K562 (cell line): ENCODE results near the gene ELOB. TPM values are rescaled to one million over a fixed set of nuclear protein-coding genes. Genes with fewer than 3 reads are reported as not detected.

Experiments used
- ATAC-seq: fragments of 200-7000 bp; cut with Tn5 transposase; 3 replicates; pipeline ENCODE4 v1.9.1; 2020; ENCODE audit warnings: moderate library complexity
- BruUV-seq: library from RNA; stranded (reverse); fragments of 400-500 nt; replicated peaks from 2 replicates; lab custom pipeline; 2021; lab: Mats Ljungman, UMichigan
- CTCF ChIA-PET: fragments of 300-600 bp; formaldehyde crosslinking; extraction: SDS; loops from one replicate; lab custom pipeline; 2021; ENCODE audit warnings: low intra/inter-chr PET ratio; lab: Yijun Ruan, JAX
- POLR2A ChIA-PET: fragments of 300-600, 350-650 bp; sonication (Branson Sonifier 250); formaldehyde crosslinking; extraction: SDS; loops from one replicate; lab custom pipeline; 2021; ENCODE audit warnings: antibody characterized with exemption, inconsistent platforms; lab: Yijun Ruan, JAX
- DNase-seq, 4 experiments: peaks; one replicate each; pipeline versions ENCODE4 v3.0.0 to v3.0.0-alpha.2; 2011 to 2018; ENCODE audit warnings: low spot score in 3 of 4, mixed read lengths in 3 of 4; ENCODE audit errors: extremely low read depth in 1 of 4
- FAIRE-seq: peaks from 2 replicates; lab custom pipeline; 2011; peaks lifted over from hg19 to GRCh38; lab: Jason Lieb, UNC
- H2AFZ ChIP-seq: 2 replicates; pipeline ENCODE4 v1.6.0; 2011; ENCODE audit warnings: low read depth, low read length, control low read depth, inconsistent platforms
- H3K27ac ChIP-seq: fragments of 200-600 bp; 3 replicates; pipeline ENCODE4 v1.8.0; 2011; ENCODE audit warnings: low read depth, mild to moderate bottlenecking, control low read depth, inconsistent platforms, low read length, moderate library complexity, mixed read lengths; ENCODE audit errors: extremely low read depth
- H3K27me3 ChIP-seq, 2 experiments: fragments of 300-600 bp in 1 of 2; 2 replicates in 1 of 2; 3 replicates in 1 of 2; pipeline versions ENCODE4 v1.6.0 to v1.8.0; 2011; ENCODE audit warnings: inconsistent platforms in 2 of 2, low read length in 2 of 2, mild to moderate bottlenecking in 1 of 2, mixed read lengths in 1 of 2, moderate library complexity in 1 of 2; ENCODE audit not compliant: control insufficient read depth in 2 of 2, insufficient read depth in 2 of 2
- H3K36me3 ChIP-seq: fragments of 300-600 bp; 3 replicates; pipeline ENCODE4 v1.8.0; 2011; ENCODE audit warnings: mild to moderate bottlenecking, low read length, inconsistent platforms; ENCODE audit not compliant: control insufficient read depth, insufficient read depth
- H3K4me1 ChIP-seq, 2 experiments: fragments of 200-600 bp in 1 of 2; replicated peaks in 1 of 2; 2 replicates in 1 of 2; 3 replicates in 1 of 2; pipeline versions ENCODE4 v1.5.1 to v1.8.0; 2011; ENCODE audit warnings: inconsistent platforms in 2 of 2, low read length in 2 of 2, mild to moderate bottlenecking in 1 of 2, mixed read lengths in 1 of 2, moderate library complexity in 1 of 2; ENCODE audit not compliant: control insufficient read depth in 2 of 2, insufficient read depth in 2 of 2
- H3K4me2 ChIP-seq: 2 replicates; pipeline ENCODE4 v1.6.1; 2011; ENCODE audit warnings: low read length, control low read depth, inconsistent platforms, mixed read lengths; ENCODE audit not compliant: insufficient read depth
- H3K4me3 ChIP-seq: fragments of 200-600 bp; sonication (generic), shearing (Covaris generic); 2 replicates; pipeline ENCODE4 v1.5.1; 2016; ENCODE audit warnings: control low read depth, inconsistent platforms
- H3K79me2 ChIP-seq: fragments of 200-600 bp; 3 replicates; pipeline ENCODE4 v1.8.0; 2011; ENCODE audit warnings: low read length, inconsistent platforms; ENCODE audit not compliant: control insufficient read depth, insufficient read depth
- H3K9ac ChIP-seq, 2 experiments: 2 replicates each; pipeline versions ENCODE4 v1.6.0 to v1.6.1; 2011; ENCODE audit warnings: low read depth in 2 of 2, low read length in 2 of 2, control low read depth in 1 of 2, inconsistent platforms in 1 of 2, mild to moderate bottlenecking in 1 of 2, mixed read lengths in 1 of 2; ENCODE audit not compliant: insufficient read depth in 1 of 2
- H3K9me1 ChIP-seq: one replicate; pipeline ENCODE4 v1.6.0; 2011; ENCODE audit warnings: inconsistent platforms, mild to moderate bottlenecking, low read length, moderate library complexity; ENCODE audit not compliant: control insufficient read depth, insufficient read depth
- H3K9me3 ChIP-seq: replicated peaks from 2 replicates; pipeline ENCODE4 v1.5.1; 2011; ENCODE audit warnings: low read depth, low read length, inconsistent platforms; ENCODE audit not compliant: control insufficient read depth, insufficient read depth
- H4K20me1 ChIP-seq: replicated peaks from 2 replicates; pipeline ENCODE4 v1.6.1; 2011; ENCODE audit warnings: low read length, inconsistent platforms, mixed read lengths; ENCODE audit not compliant: control insufficient read depth, insufficient read depth
- GTF2F1 ChIP-seq: IDR thresholded peaks from 2 replicates; pipeline ENCODE4 v1.6.1; 2011; ENCODE audit warnings: low read depth, low read length, improper control_type of control experiment
- NONO ChIP-seq, 2 experiments: fragments of 200-400 bp in 1 of 2; fragments of 450-650 bp in 1 of 2; formaldehyde crosslinking in 1 of 2; IDR thresholded peaks; 2 replicates each; pipeline ENCODE4 v1.6.1; 2017; ENCODE audit warnings: low read depth in 2 of 2, mild to moderate bottlenecking in 2 of 2, moderate library complexity in 2 of 2, low read length in 1 of 2
- PPARD ChIP-seq: fragments of 250-450 bp; sonication (Bioruptor Pico); IDR thresholded peaks from 2 replicates; pipeline ENCODE4 v1.8.0; 2022; ENCODE audit warnings: inconsistent platforms, mild to moderate bottlenecking, moderate library complexity
- PTTG1 ChIP-seq: fragments of 450-650 bp; IDR thresholded peaks from 2 replicates; pipeline ENCODE4 v1.6.1; 2016; ENCODE audit warnings: low read depth, mild to moderate bottlenecking, missing genetic modification characterization, missing compliant biosample characterization
- SMAD4 ChIP-seq: fragments of 250-450 bp; sonication (Bioruptor Pico); conservative IDR thresholded peaks from 2 replicates; pipeline ENCODE4 v1.8.0; 2021; ENCODE audit warnings: inconsistent platforms, mild to moderate bottlenecking, moderate library complexity
- SMARCA4 ChIP-seq: fragments of 450-650 bp; IDR thresholded peaks from 2 replicates; pipeline ENCODE4 v1.6.1; 2016
- WHSC1 ChIP-seq: IDR thresholded peaks from one replicate; pipeline ENCODE4 v1.6.1; 2012; ENCODE audit warnings: low read length, control low read depth, inconsistent platforms
- ZFP91 ChIP-seq: sonication (generic); formaldehyde crosslinking; IDR thresholded peaks from 2 replicates; pipeline ENCODE4 v1.8.0; 2022; ENCODE audit warnings: mild to moderate bottlenecking, missing genetic modification reagents
- WGBS: fragments of 100-300 bp; shearing (Covaris generic); methylation state at CpG from one replicate; pipeline ENCODE4 v1.1.6; 2016; ENCODE audit warnings: low coverage, mixed read lengths; ENCODE audit not compliant: insufficient coverage; ENCODE audit errors: missing lambda C conversion rate; 5-methylcytosine and 5-hydroxymethylcytosine counted together
- in situ Hi-C: fragments of 300-500 bp; cut with MboI; formaldehyde crosslinking; loops from 4 replicates; pipeline ENCODE4 v1.15.0; 2018; ENCODE audit warnings: inconsistent platforms, mixed read lengths
- intact Hi-C: fragments of 100-400 bp; cut with micrococcal nuclease; formaldehyde crosslinking; loops from 2 replicates; pipeline ENCODE4 v1.14.2; 2022
- polyA plus RNA-seq, 8 experiments: library from polyadenylated mRNA; depleted of rRNA in 4 of 8; stranded (reverse) in 5 of 8; unstranded in 3 of 8; fragments of >200 nt; fragmentation: Nextera tagmentation in 2 of 8; fragmentation: Illumina TruSeq in 1 of 8; extraction: Ambion mirVana in 2 of 8; extraction: Trizol in 1 of 8; gene quantifications; 2 replicates each; pipeline versions ENCODE4 v1.2.1 to v1.2.3, GENCODE V29; 2011 to 2014; ENCODE audit warnings: inconsistent platforms in 1 of 8, missing spikeins in 1 of 8
- total RNA-seq, 7 experiments: library from RNA; depleted of rRNA in 6 of 7; stranded (reverse); fragments of >200 nt in 6 of 7; fragmentation: Illumina TruSeq in 2 of 7; extraction: Trizol in 2 of 7; gene quantifications; 2 replicates each; pipeline versions ENCODE4 v1.2.1 to v1.2.3, GENCODE V29; 2011 to 2021; ENCODE audit warnings: low replicate concordance in 1 of 7

ELOB gene
- total and polyA plus RNA-seq, 9 of the 15 experiments (the other 6 are each of a cell fraction or from before 2014, with no cell fraction given): 63.2 to 791 (median 237) TPM

DNA sequence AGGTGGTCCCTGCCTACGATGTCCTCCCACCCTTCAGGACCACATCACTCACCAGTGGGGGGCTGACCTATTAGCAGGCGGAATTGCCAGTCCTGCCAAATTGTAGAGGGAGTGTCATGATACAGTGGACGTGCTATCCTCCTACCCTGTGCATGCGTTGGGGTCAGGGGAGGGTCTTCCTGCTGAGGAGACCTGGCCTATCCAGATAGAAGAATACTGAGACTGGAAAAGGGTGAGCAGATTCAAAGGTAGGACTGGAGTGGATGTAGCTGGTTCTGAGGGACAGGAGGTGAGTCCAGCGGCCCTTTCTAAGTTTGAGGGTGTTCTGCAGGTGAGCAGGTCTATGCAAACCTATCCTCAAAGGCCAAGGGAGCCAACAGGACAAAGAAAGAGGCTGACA lies 29.2 kb upstream of the ELOB start:
- in situ Hi-C loops: no loop called here
- TF ChIP-seq SMARCA4 (no peak), GTF2F1 (no peak), ZFP91 (CRISPR knock-in tag) (no peak), PTTG1 (no peak), NONO (IDR thresholded peaks at IDR 0.05; ENCODE audit: low read depth in 2 of 2, low read length in 1 of 2) (no peak), PPARD (CRISPR knock-in tag) (no peak), WHSC1 (no peak), SMAD4 (CRISPR knock-in tag) (no peak)
- DNase-seq (no peak), ATAC-seq (no peak), FAIRE-seq (no peak)
- 0% methylated on average over 5 of the region's 5 CpGs for WGBS
- BruUV-seq: no TSS peak
- no peaks in the 10 kb centered on the region for H3K9me1 ChIP-seq
- no peaks in the 10 kb centered on the region for H4K20me1 ChIP-seq
- no peak overlapping the region for H3K9ac ChIP-seq
- peaks cover 0 to under 1% of the 10 kb centered on the region in 2 experiments; a peak in 1 of 5 replicates for H3K4me1 ChIP-seq
- H3K9me3 ChIP-seq: peaks cover 4% of the 10 kb centered on the region; the same call in 1 of the 2 replicates
- intact Hi-C loops: no loop called here
- ChIA-PET CTCF (no interaction called here), POLR2A (no interaction called here)
- no peak overlapping the region for H2AFZ ChIP-seq
- H3K4me3 ChIP-seq: no peak overlapping the region
- H3K36me3 ChIP-seq: no peaks in the 10 kb centered on the region
- H3K79me2 ChIP-seq: no peaks in the 10 kb centered on the region
- H3K27me3 ChIP-seq: peaks cover 4 to 50% of the 10 kb centered on the region in 2 experiments; a peak in 4 of 5 replicates
- H3K27ac ChIP-seq: no peak overlapping the region
- H3K4me2 ChIP-seq: no peak overlapping the region
